Body of pancreas (tissue), 4 donors: Measurements from ENCODE around the gene DENND1A.

Experiments
- POLR2A ChIP-seq, 3 donors: fragments of 450-650 bp; IDR thresholded peaks; one replicate each; pipeline ENCODE4 v1.6.1; 2016; ENCODE audit warnings: antibody characterized with exemption in 3 of 3, mild to moderate bottlenecking in 2 of 3
- TF ChIP-seq, protein P1 (sequence below), 7 experiments: fragments of 450-650 bp in 4 of 7; fragments of 200-600 bp in 3 of 7; sonication (generic) in 3 of 7; IDR thresholded peaks; one replicate each; pipeline ENCODE4 v1.5.1; 2016 to 2019; ENCODE audit warnings: antibody characterized with exemption in 7 of 7

DNA sequence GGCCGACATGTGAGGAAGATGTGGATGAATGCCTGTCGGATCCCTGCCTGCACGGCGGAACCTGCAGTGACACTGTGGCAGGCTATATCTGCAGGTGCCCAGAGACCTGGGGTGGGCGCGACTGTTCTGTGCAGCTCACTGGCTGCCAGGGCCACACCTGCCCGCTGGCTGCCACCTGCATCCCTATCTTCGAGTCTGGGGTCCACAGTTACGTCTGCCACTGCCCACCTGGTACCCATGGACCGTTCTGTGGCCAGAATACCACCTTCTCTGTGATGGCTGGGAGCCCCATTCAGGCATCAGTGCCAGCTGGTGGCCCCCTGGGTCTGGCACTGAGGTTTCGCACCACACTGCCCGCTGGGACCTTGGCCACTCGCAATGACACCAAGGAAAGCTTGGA is 559.8 kb downstream of the DENND1A start:
- TF ChIP-seq, protein P1, sequence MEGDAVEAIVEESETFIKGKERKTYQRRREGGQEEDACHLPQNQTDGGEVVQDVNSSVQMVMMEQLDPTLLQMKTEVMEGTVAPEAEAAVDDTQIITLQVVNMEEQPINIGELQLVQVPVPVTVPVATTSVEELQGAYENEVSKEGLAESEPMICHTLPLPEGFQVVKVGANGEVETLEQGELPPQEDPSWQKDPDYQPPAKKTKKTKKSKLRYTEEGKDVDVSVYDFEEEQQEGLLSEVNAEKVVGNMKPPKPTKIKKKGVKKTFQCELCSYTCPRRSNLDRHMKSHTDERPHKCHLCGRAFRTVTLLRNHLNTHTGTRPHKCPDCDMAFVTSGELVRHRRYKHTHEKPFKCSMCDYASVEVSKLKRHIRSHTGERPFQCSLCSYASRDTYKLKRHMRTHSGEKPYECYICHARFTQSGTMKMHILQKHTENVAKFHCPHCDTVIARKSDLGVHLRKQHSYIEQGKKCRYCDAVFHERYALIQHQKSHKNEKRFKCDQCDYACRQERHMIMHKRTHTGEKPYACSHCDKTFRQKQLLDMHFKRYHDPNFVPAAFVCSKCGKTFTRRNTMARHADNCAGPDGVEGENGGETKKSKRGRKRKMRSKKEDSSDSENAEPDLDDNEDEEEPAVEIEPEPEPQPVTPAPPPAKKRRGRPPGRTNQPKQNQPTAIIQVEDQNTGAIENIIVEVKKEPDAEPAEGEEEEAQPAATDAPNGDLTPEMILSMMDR (IDR thresholded peaks at IDR 0.05), result no peak
- TF ChIP-seq POLR2A (IDR thresholded peaks at IDR 0.05), result no peak
